IPS-NIHi7 (cell line): ENCODE data around the gene SLC5A10.

ENCODE experiments used
- DNase-seq: peaks from one replicate; pipeline ENCODE4 v3.0.0; 2012; ENCODE audit warnings: mixed read lengths; ENCODE audit errors: extremely low spot score

Gene SLC5A10

GRCh38 chr17:18964550-18964949, 12.6 kb downstream of the SLC5A10 start:
- DNase-seq, result no peak

- no peak for DNase-seq
Observed at GRCh38 chr17:18965530-18966236, 13.7 kb downstream of the SLC5A10 start.

DNA sequence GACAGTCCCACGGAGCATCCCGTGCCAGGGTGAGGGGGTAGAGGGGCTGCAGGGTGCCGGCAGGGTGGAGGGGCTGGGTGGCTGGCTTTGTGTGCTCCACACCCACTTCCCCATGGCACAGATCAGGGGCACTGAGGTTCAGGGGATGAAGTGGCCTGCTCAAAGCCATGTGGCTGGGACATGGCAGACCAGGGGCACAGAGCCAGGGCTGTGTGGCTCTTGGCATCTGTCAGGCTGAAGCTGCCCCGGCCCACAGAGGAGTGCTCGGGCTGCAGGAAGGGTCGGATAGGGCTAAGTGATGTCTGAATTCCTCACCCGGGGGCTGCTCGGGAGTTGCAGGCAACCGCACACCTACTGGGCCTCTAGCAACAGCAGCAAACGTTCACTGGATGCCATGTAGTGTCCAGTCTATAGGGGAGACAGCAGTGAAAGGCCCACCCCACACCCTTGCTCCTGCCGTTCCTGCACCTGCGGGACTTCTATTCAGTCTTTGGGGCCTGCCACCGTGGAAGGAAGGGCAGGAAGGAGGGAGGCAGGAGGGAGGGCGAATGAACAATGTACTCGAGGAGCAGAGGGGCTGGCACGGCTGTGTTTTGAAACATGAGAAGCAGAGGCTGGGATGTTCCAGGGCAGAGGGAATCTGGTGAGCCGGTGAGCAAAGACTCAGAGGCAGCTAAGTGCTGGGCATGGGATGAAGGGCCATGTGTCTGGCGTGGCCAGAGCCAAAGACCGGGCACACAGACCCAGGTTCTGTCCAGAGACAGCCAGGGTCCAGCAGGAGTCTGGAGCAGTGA, 15.1 kb downstream of the SLC5A10 start:
- DNase-seq, result peak; percentile 54

DNA sequence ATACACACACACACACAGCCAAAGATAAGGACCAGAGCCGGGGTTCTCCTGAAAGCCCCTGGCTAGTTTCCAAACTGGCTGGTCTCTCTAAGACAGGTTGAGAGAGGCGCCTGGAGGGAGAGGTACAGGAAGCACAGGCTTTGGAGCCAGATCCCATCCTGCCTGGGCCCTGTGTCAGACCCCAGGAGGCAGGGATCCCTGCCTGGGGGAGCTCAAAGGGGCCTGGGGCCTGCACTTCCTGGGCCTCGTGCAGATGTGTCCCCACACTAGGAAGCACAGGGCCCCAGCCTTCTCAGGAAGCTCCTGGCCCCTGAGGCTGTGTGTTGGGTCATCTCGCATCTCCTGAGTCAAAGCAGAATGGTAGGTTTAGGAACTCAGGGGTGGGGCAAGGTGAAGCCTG, 16.0 kb downstream of the SLC5A10 start:
- DNase-seq, result no peak

DNA sequence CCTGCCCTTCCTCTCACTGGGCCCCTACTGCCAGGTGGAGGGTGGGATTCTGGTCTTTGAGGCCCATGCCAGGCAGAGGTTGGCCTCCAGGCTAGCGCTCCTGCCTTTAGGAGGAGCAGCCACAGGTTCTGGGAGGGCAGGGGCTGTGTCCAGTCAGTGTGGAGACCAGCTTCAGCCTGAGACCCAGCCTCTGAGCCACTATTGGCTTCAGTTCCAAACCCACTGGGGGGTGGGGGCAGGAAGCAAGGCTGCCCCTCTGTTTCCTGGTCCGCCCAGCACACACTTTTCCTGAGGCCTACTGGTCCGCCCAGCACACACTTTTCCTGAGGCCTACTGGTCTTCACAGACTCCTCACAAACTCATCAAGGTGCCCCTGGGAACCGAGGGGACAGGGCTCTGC, 16.4 kb downstream of the SLC5A10 start:
- DNase-seq, result no peak

GRCh38 chr17:18968945-18969887, 17.3 kb downstream of the SLC5A10 start:
- no peak for DNase-seq

DNA sequence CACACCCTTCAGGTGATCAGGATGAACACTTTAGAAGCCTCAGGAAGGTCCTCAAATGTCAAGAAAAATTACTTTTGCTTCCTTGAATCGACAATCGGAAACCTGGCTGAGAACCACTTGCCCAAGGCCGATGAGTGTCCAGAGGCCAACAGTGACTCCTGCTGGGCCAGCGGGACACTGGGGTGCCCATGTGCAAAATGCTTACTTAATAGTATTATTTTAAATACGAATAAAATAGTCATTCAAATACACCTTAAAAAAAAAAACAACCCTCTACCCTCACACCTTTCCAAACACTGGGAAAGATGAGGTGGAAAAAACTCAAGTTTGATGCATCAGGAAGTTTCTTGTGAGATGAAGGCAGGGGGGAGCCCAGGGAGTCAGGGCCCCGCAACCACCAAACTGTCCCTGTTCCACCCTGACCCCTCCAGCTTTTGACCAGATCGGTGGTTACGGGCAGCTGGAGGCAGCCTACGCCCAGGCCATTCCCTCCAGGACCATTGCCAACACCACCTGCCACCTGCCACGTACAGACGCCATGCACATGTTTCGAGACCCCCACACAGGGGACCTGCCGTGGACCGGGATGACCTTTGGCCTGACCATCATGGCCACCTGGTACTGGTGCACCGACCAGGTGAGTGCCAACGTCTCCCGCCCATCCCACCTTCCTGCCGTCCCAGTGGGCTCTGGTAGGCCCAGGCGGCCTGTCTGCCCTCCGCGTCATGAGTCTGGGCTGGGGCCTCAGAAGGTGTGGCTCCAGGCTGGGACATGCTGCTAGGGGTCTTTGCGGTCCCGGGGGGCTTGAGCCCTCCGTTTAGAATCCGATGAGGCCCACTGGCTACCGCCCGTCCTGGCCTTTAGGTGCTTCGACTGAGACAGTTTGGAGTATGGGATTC, 18.9 kb downstream of the SLC5A10 start:
- no peak for DNase-seq

GRCh38 chr17:18971801-18972200, 19.8 kb downstream of the SLC5A10 start:
- no peak for DNase-seq

GRCh38 chr17:18974407-18975149, 22.6 kb downstream of the SLC5A10 start:
- DNase-seq, result no peak

DNA sequence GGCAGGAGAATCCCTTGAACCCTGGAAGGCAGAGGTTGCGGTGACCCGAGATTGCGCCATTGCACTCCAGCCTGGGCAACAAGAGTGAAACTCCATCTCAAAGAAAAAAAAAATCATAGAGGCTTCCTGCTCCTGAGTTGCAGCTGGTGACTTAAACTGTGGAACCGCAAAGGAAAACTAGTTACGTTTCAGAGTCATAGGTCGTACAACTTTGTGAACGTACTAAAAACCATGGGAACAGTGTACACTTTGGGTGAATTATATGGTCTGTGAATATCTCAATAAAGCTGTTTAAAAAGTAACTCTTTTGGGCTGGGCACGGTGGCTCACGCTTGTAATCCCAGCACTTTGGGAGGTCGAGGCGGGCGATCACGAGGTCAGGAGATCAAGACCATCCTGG, 23.6 kb downstream of the SLC5A10 start:
- DNase-seq, result no peak

DNA sequence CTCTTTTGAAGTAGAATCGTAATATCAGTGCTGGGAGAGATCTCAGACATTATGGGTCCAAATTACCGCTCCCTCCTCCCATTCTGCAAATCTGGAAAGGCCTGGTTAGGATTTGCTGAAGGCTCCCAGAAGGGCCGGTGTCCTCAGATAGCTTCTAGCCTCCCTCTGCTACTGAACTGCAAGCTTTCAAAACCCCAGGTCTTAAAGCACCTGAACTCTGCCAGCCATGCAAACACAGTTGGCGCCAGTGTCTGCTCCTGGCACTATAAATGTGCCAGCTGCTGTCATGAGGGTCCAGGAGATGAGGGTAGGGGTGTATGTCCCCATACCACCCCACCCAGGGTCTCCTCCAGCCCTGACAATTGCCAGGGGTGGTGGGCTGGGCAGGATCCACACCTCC, 24.2 kb downstream of the SLC5A10 start:
- no peak for DNase-seq

GRCh38 chr17:18977021-18977420, 25.1 kb downstream of the SLC5A10 start:
- no peak for DNase-seq

- DNase-seq, result no peak
Observed at GRCh38 chr17:18977646-18978045, 25.7 kb downstream of the SLC5A10 start.

- DNase-seq, result no peak
Observed at GRCh38 chr17:18978050-18978449, 26.1 kb downstream of the SLC5A10 start.

DNA sequence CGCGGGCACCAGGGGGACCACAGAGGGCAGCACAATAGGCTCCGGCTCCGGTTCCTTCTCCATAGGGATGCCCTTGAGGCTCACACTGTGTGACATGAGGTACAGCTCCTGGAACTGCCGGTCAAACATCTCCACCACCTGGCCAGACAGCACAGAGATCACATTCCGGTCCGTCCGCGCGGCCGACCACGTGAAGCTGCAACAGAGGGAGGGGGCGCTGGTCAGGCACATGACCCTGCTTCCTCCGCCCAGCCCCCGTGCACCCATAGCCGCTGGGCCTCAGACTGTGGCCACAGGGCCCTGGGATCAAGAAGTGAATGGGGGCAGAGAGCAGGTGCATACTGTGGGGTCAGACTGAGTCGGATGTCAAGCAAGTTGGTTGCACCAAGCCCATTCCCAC, 26.7 kb downstream of the SLC5A10 start:
- no peak for DNase-seq

GRCh38 chr17:18980682-18981334, 28.8 kb downstream of the SLC5A10 start:
- peak; percentile 38 for DNase-seq

DNA sequence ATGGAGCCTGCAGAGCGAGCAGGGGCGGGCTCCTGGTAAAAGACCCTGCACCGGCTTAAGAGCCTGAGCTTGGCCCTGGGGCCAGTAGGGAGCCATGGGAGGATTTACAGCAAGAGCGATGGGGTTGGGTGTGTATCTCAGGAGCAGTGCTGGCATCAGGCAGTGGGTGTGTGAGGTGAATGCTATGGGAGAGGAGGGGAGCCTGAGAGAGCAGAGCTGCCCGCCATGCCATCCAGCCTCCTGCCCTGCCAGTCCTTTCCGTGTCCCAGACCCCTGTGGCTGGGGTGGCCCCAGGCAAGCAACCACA, 29.3 kb downstream of the SLC5A10 start:
- no peak for DNase-seq

DNA sequence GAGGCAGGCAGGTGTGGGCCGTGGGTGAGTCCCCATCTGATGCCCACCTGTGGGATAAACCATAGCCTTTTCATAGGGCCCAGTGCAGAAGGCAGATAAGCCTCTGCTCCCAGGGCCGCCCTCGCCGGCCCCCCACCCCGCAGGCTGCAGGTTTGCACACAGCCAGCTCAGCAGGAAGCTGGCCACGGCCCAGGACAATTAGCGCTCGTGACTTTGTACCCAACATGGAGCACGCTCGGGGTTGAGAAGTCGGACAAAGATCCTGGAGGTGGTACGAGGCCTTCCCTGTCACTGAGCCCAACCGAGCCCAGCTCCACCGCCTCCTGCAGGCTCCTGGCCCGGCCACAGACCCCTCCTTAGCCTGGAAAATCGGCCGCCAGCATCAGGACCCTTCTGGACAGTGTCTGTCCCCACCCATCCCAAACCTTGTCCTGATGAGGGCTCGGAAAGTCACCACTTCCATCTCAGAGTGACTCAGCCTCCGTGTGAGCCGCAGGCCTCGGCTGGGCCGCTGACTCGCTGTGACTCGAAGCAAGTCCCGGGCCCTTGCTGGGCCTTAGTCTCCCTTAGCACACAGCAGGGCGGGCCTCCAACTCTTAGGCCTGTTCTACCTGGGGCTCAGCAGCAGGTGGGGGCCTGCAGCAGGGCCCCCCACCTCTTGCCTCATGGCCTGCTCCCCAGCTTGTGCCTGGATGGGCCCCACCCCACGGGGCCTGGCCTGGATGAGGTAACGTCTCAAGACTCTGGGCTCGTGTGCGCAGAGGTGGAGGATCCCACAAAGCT, 29.9 kb downstream of the SLC5A10 start:
- DNase-seq, result peak; percentile 56
